SIG-M5 treated with dmso at 0.1 percent for 504 hours (cell line): Measurements from ENCODE around the gene TCF4.
A peak's percentile ranks its signal among the peaks of the same experiment; 100 is the strongest.

ENCODE experiments used
- DNase-seq: peaks from one replicate; lab custom pipeline; 2025; ENCODE audit not compliant: unreplicated experiment; lab: John Stamatoyannopoulos, UW

TCF4 gene

GRCh38 chr18:55272510-55273243 lies 315.3 kb downstream of the TCF4 start:
- no peak for DNase-seq

GRCh38 chr18:55269622-55270021 lies 318.4 kb downstream of the TCF4 start:
- DNase-seq, result no peak

GRCh38 chr18:55268628-55269275 lies 319.2 kb downstream of the TCF4 start:
- DNase-seq, result peak; percentile 60

- peak; percentile 44 for DNase-seq
These were observed 319.8 kb downstream of the TCF4 start for GRCh38 chr18:55268151-55268601.

- DNase-seq, result no peak
These were observed 321.0 kb downstream of the TCF4 start for GRCh38 chr18:55266981-55267380.

- no peak for DNase-seq
These were observed 322.0 kb downstream of the TCF4 start for GRCh38 chr18:55265984-55266383.

GRCh38 chr18:55265130-55265675 lies 322.8 kb downstream of the TCF4 start:
- no peak for DNase-seq

GRCh38 chr18:55264108-55264507 lies 323.9 kb downstream of the TCF4 start:
- no peak for DNase-seq

- DNase-seq, result no peak
These were observed 325.9 kb downstream of the TCF4 start for GRCh38 chr18:55262021-55262560.

- DNase-seq, result no peak
These were observed 326.7 kb downstream of the TCF4 start for GRCh38 chr18:55261253-55261652.

GRCh38 chr18:55258088-55258487 lies 329.9 kb downstream of the TCF4 start:
- no peak for DNase-seq

GRCh38 chr18:55256929-55257289 lies 331.1 kb downstream of the TCF4 start:
- no peak for DNase-seq

- no peak for DNase-seq
These were observed 331.6 kb downstream of the TCF4 start for GRCh38 chr18:55256226-55256928.

- DNase-seq, result no peak
These were observed 334.2 kb downstream of the TCF4 start for GRCh38 chr18:55253814-55254213.

- DNase-seq, result no peak
These were observed 335.1 kb downstream of the TCF4 start for GRCh38 chr18:55252901-55253300.

GRCh38 chr18:55252053-55252675 lies 335.8 kb downstream of the TCF4 start:
- no peak for DNase-seq

- no peak for DNase-seq
These were observed 336.6 kb downstream of the TCF4 start for GRCh38 chr18:55251254-55251971.

GRCh38 chr18:55250768-55251173 lies 337.2 kb downstream of the TCF4 start:
- no peak for DNase-seq

GRCh38 chr18:55249550-55249949 lies 338.4 kb downstream of the TCF4 start:
- no peak for DNase-seq

GRCh38 chr18:55248495-55248894 lies 339.5 kb downstream of the TCF4 start:
- DNase-seq, result peak; percentile 34
